Right atrium auricular region (tissue), 2 donors: ENCODE measurements around the gene TMCO4. TPM values are rescaled to one million over a fixed set of nuclear protein-coding genes. Genes with fewer than 3 reads are reported as not detected.

Experiments
- DNase-seq: peaks from one replicate; pipeline ENCODE4 v3.0.0-alpha.2; 2019; ENCODE audit warnings: low spot score
- H3K27ac ChIP-seq, 2 donors: fragments of 200-600 bp; sonication (generic); 1 replicate in 1 of 2; 2 replicates in 1 of 2; pipeline ENCODE4 v1.5.1; 2016 to 2019
- H3K27me3 ChIP-seq, 2 donors: fragments of 200-600 bp; sonication (generic); one replicate each; pipeline versions ENCODE4 v1.5.1 to v1.6.0; 2017 to 2019
- H3K36me3 ChIP-seq: fragments of 200-600 bp; sonication (generic); one replicate; pipeline ENCODE4 v1.5.1; 2016
- H3K4me1 ChIP-seq, 2 donors: fragments of 200-600 bp; sonication (generic); one replicate each; pipeline versions ENCODE4 v1.5.1 to v1.6.0; 2017 to 2019
- H3K4me3 ChIP-seq, 2 donors: fragments of 200-600 bp; sonication (generic); 1 replicate in 1 of 2; 2 replicates in 1 of 2; pipeline ENCODE4 v1.5.1; 2017 to 2019; ENCODE audit warnings: mild to moderate bottlenecking in 1 of 2, moderate library complexity in 1 of 2
- H3K9me3 ChIP-seq, 2 donors: fragments of 200-600 bp; sonication (generic); one replicate each; pipeline ENCODE4 v1.5.1; 2019
- total RNA-seq, 2 donors: library from RNA; depleted of rRNA; stranded (reverse); fragments of >200 nt; gene quantifications; one replicate each; pipeline ENCODE4 v1.1.0, GENCODE V29; 2016
- TF ChIP-seq, protein P1 (sequence below), 2 donors: fragments of 200-600 bp; sonication (generic); IDR thresholded peaks; one replicate each; pipeline ENCODE4 v1.5.1; 2019; ENCODE audit warnings: antibody characterized with exemption in 2 of 2

The TMCO4 gene
- total RNA-seq, 2 donors from 2014 or later: 5.7 to 10.7 TPM

- no peaks in the 10 kb centered on the region for H3K4me1 ChIP-seq
- TF ChIP-seq, protein P1, sequence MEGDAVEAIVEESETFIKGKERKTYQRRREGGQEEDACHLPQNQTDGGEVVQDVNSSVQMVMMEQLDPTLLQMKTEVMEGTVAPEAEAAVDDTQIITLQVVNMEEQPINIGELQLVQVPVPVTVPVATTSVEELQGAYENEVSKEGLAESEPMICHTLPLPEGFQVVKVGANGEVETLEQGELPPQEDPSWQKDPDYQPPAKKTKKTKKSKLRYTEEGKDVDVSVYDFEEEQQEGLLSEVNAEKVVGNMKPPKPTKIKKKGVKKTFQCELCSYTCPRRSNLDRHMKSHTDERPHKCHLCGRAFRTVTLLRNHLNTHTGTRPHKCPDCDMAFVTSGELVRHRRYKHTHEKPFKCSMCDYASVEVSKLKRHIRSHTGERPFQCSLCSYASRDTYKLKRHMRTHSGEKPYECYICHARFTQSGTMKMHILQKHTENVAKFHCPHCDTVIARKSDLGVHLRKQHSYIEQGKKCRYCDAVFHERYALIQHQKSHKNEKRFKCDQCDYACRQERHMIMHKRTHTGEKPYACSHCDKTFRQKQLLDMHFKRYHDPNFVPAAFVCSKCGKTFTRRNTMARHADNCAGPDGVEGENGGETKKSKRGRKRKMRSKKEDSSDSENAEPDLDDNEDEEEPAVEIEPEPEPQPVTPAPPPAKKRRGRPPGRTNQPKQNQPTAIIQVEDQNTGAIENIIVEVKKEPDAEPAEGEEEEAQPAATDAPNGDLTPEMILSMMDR (IDR thresholded peaks at IDR 0.05): no peak
- no peak overlapping the region for H3K27ac ChIP-seq
- DNase-seq: no peak
- no peaks in the 10 kb centered on the region for H3K9me3 ChIP-seq
- peaks cover 9% of the 10 kb centered on the region for H3K36me3 ChIP-seq
- no peaks in the 10 kb centered on the region for H3K27me3 ChIP-seq
- no peak overlapping the region for H3K4me3 ChIP-seq
These were observed 34.1 kb downstream of the TMCO4 start for GRCh38 chr1:19765623-19766022.

- no peaks in the 10 kb centered on the region for H3K27me3 ChIP-seq
- TF ChIP-seq, protein P1 (IDR thresholded peaks at IDR 0.05): no peak
- H3K9me3 ChIP-seq: no peaks in the 10 kb centered on the region
- DNase-seq: no peak
- no peak overlapping the region for H3K4me3 ChIP-seq
- no peak overlapping the region for H3K27ac ChIP-seq
- no peaks in the 10 kb centered on the region for H3K4me1 ChIP-seq
- H3K36me3 ChIP-seq: peaks cover 6% of the 10 kb centered on the region
These were observed 34.9 kb downstream of the TMCO4 start for GRCh38 chr1:19764848-19765247.

- Histone ChIP-seq H3K36me3 (peaks cover 3% of the 10 kb centered on the region), H3K9me3 (no peaks in the 10 kb centered on the region), H3K4me1 (no peaks in the 10 kb centered on the region), H3K27ac (no peak overlapping the region), H3K4me3 (no peak overlapping the region), H3K27me3 (no peaks in the 10 kb centered on the region)
- TF ChIP-seq, protein P1 (IDR thresholded peaks at IDR 0.05): peak; percentile 49 to 67
- no peak for DNase-seq
These were observed 37.4 kb downstream of the TMCO4 start for GRCh38 chr1:19762175-19762779.

DNA sequence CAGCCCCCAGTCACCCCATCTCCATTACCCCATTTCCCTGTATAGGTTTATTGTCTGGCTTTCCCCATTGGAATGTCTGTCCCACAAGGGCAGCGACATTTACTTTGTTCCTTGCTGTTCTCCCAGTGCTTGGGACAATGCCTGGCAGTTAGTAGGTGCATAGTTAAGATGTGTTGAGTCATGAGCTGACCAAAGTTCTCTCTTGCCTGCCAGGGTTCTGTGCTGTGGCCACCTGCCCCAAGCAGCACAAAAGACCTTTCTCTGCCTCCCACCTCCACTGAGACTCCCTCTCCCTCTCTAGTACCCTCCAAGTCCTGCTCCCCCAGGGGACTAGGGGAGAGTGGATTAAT lies 40.0 kb downstream of the TMCO4 start:
- no peak for DNase-seq
- Histone ChIP-seq H3K9me3 (no peaks in the 10 kb centered on the region), H3K36me3 (peaks cover 9% of the 10 kb centered on the region), H3K27me3 (no peaks in the 10 kb centered on the region), H3K4me3 (no peak overlapping the region), H3K4me1 (no peaks in the 10 kb centered on the region), H3K27ac (no peak overlapping the region)
- TF ChIP-seq, protein P1 (IDR thresholded peaks at IDR 0.05): no peak

DNA sequence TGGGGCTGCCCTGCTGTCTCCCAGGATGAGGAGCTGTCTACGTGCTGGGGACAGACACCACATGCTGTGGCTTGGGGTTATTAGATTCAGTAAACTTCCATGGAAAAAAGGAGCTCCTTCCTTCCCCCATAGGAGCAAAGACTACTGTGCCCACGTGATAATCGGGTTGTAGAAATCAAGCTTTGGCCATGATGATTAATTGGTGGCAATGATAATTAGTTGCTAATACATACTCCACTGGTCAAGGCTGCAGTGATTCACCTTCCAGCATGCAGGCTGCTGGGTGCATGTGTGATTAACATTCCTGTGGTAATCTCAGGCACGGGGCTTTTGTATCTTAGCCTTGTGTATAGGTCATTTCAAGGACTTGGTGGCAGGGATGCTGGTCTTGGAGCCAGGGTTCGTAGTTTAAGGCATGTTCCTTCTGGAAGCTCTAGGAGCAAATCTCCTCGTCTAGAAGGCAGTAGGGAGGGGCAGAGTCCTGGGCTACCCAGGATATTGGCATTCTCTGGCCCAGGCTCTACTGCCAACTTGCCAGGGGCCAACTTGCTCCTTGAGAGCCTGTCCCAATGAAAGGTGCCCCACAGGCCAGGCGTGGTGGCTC lies 41.4 kb downstream of the TMCO4 start:
- Histone ChIP-seq H3K4me3 (no peak overlapping the region), H3K36me3 (peaks cover 12% of the 10 kb centered on the region), H3K27ac (no peak overlapping the region), H3K9me3 (no peaks in the 10 kb centered on the region), H3K4me1 (no peaks in the 10 kb centered on the region), H3K27me3 (no peaks in the 10 kb centered on the region)
- no peak for DNase-seq
- TF ChIP-seq, protein P1 (IDR thresholded peaks at IDR 0.05): no peak

DNA sequence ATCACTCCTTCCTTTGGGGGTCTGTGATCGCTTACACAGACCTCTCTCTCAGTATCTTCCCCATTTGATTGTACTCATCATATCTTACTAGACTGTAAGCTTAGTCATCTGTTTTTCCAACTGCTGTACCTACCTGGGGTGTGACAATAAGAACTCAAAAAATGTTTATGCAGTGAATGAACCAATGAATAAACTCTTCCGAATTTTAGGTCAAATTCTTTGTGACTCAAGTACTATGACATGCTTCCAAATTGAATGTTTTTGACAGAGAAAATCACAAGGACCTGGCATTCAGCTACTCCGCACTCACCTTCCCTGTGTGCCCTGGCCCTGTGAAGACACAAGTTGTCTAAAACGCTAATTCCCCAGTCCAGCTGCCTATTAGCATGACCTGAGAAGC lies 42.1 kb downstream of the TMCO4 start:
- no peak overlapping the region for H3K27ac ChIP-seq
- no peak for DNase-seq
- H3K4me3 ChIP-seq: no peak overlapping the region
- no peaks in the 10 kb centered on the region for H3K4me1 ChIP-seq
- peaks cover 12% of the 10 kb centered on the region for H3K36me3 ChIP-seq
- no peaks in the 10 kb centered on the region for H3K9me3 ChIP-seq
- H3K27me3 ChIP-seq: no peaks in the 10 kb centered on the region
- TF ChIP-seq, protein P1 (IDR thresholded peaks at IDR 0.05): no peak
